Measurements from ENCODE around the gene NRBF2. TPM values are rescaled to one million over a fixed set of nuclear protein-coding genes. Genes with fewer than 3 reads are reported as not detected.

The NRBF2 gene
- total and polyA plus RNA-seq, 2 experiments from 2014 or later: 22.9 to 38.3 TPM

DNA sequence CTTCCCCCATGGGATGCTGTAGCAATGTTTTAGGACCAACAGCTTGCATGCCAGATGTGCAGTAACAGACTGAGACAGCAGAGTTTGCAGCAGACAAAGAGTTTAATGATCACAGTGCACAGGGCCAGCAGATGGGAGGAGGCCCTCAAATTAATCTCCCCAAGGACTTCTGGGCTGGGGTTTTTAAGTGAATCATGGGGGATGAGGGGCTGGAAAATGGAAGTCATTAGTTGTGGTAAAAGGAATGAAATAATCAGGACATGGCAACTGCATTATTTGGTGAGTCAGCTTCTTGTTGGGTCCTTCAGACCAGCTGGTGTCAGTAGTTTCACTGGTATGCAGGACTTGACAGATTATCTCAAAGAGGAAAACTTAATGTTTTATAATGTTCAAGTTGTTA is 12.6 kb upstream of the NRBF2 start (continued):
- no peak for TF ChIP-seq ZNF462 (CRISPR knock-in tag; IDR thresholded peaks at IDR 0.05)
- TF ChIP-seq POLR2AphosphoS5 (IDR thresholded peaks at IDR 0.05; ENCODE audit: low read depth): no peak
- TF ChIP-seq, protein P1, sequence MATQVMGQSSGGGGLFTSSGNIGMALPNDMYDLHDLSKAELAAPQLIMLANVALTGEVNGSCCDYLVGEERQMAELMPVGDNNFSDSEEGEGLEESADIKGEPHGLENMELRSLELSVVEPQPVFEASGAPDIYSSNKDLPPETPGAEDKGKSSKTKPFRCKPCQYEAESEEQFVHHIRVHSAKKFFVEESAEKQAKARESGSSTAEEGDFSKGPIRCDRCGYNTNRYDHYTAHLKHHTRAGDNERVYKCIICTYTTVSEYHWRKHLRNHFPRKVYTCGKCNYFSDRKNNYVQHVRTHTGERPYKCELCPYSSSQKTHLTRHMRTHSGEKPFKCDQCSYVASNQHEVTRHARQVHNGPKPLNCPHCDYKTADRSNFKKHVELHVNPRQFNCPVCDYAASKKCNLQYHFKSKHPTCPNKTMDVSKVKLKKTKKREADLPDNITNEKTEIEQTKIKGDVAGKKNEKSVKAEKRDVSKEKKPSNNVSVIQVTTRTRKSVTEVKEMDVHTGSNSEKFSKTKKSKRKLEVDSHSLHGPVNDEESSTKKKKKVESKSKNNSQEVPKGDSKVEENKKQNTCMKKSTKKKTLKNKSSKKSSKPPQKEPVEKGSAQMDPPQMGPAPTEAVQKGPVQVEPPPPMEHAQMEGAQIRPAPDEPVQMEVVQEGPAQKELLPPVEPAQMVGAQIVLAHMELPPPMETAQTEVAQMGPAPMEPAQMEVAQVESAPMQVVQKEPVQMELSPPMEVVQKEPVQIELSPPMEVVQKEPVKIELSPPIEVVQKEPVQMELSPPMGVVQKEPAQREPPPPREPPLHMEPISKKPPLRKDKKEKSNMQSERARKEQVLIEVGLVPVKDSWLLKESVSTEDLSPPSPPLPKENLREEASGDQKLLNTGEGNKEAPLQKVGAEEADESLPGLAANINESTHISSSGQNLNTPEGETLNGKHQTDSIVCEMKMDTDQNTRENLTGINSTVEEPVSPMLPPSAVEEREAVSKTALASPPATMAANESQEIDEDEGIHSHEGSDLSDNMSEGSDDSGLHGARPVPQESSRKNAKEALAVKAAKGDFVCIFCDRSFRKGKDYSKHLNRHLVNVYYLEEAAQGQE (IDR thresholded peaks at IDR 0.05; ENCODE audit: unreplicated experiment): no peak
- no peak for TF ChIP-seq CREB1 (CRISPR knock-in tag; IDR thresholded peaks at IDR 0.05; ENCODE audit: low read depth)
- TF ChIP-seq JUNB (IDR thresholded peaks at IDR 0.05; ENCODE audit: unreplicated experiment): no peak
- TF ChIP-seq EZH2 (IDR thresholded peaks at IDR 0.05; ENCODE audit: low read depth, unreplicated experiment): no peak
- TF ChIP-seq EZH2phosphoT487 (IDR thresholded peaks at IDR 0.05; ENCODE audit: unreplicated experiment): no peak
- no peak for TF ChIP-seq CTCF (conservative IDR thresholded peaks at IDR 0.05; ENCODE audit: low read depth in 2 of 2)
- no peak for TF ChIP-seq ZNF331 (CRISPR knock-in tag; IDR thresholded peaks at IDR 0.05; ENCODE audit: low read depth)
- no peak for TF ChIP-seq NANOG (IDR thresholded peaks at IDR 0.05; ENCODE audit: borderline replicate concordance)
- no peak for TF ChIP-seq ZNF114 (CRISPR knock-in tag; IDR thresholded peaks at IDR 0.05)
